Body of pancreas (tissue), 4 donors: Measurements from ENCODE around the gene RHOV.

ENCODE experiments used
- POLR2A ChIP-seq, 3 donors: fragments of 450-650 bp; IDR thresholded peaks; one replicate each; pipeline ENCODE4 v1.6.1; 2016; ENCODE audit warnings: antibody characterized with exemption in 3 of 3, mild to moderate bottlenecking in 2 of 3
- TF ChIP-seq, protein P1 (sequence below), 7 experiments: fragments of 450-650 bp in 4 of 7; fragments of 200-600 bp in 3 of 7; sonication (generic) in 3 of 7; IDR thresholded peaks; one replicate each; pipeline ENCODE4 v1.5.1; 2016 to 2019; ENCODE audit warnings: antibody characterized with exemption in 7 of 7

DNA sequence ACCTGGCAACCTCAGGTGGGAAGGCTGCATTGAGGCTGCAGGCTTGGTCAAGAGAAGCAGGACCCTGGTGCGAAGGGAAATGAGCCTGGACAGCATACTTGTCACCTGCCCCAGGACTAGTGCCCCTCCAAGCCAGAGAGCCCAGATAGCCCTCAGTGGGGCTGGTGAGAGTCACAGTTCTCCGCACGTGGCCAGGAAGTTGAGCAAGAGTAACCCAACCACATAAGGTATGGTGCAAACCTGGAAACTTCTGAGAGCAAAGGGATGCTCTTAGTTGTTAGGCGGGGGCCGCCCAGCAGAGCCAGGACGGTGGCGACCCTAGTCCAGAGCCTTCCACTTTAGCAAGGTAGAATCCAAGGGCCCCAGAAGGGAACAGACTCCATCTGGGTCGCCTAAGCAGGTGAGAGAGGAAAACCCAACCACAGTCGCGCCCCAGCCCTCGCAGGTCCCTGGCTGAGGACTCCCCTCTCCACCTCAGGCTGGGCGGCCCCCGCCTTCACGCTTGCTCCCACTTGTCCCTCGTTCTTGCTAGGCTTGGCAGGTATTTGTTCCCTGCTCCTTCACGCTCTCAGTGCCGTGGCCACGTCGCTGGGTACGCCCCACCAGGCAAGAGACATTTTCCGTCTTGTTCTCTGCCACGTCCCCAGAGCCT, 19.1 kb upstream of the RHOV start:
- TF ChIP-seq, protein P1, sequence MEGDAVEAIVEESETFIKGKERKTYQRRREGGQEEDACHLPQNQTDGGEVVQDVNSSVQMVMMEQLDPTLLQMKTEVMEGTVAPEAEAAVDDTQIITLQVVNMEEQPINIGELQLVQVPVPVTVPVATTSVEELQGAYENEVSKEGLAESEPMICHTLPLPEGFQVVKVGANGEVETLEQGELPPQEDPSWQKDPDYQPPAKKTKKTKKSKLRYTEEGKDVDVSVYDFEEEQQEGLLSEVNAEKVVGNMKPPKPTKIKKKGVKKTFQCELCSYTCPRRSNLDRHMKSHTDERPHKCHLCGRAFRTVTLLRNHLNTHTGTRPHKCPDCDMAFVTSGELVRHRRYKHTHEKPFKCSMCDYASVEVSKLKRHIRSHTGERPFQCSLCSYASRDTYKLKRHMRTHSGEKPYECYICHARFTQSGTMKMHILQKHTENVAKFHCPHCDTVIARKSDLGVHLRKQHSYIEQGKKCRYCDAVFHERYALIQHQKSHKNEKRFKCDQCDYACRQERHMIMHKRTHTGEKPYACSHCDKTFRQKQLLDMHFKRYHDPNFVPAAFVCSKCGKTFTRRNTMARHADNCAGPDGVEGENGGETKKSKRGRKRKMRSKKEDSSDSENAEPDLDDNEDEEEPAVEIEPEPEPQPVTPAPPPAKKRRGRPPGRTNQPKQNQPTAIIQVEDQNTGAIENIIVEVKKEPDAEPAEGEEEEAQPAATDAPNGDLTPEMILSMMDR (IDR thresholded peaks at IDR 0.05), result no peak
- no peak for TF ChIP-seq POLR2A (IDR thresholded peaks at IDR 0.05)
